Hematopoietic multipotent progenitor cell treated with erythropoietin and hydrocortisone succinate and interleukin-3 and kit ligand, for 15 days (in vitro differentiated cells): Measurements from ENCODE around the gene STMP1.
"Not testable (repeated sequence)": the region's sequence is repeated elsewhere in the genome, so short reads cannot be mapped to it uniquely, and the experiment has no call there.

ENCODE experiments used
- DNase-seq: peaks from one replicate; pipeline ENCODE4 v3.0.0-alpha.2; 2015; ENCODE audit warnings: low spot score

Gene STMP1

DNA sequence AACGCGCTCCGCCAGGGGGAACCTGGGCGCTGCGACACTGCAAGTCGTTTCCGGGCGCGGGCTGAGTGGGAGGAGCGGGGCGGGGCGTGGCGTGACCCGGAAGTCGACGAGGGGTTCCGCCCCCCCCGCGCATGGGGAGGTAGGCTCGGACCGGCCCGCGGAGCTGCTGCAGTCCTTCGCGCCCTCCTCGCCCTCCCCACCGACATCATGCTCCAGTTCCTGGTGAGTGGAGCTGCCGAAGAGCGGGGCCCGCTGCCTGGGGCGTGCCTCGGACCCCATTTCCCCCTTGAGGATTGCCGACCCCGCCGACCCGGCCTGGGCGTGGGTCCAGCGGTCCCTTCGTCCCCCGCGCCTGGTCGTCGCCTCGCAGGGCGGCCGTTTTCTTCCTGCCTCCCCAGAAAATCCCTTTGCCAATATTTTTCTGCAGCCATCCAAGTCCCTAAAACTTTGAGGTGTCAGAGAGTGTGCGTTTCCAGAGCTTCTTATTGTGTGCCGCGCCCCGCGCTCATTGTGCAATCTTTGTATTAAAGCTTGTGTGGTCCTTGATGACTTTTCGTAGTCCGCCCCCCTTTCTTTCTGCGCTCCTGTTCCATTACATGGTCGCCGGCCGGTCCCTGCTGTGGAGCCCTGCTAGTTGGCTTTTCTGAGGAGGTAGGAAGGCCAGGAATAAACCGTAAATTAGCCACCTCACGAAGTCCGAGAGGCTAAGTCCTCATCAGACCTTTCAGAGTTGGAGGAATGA is at the start of gene STMP1:
Gene STMP1, plus strand, starts transcription at position 142 of the 742 bp plus-strand sequence.
- DNase-seq, result peak; percentile 96

DNA sequence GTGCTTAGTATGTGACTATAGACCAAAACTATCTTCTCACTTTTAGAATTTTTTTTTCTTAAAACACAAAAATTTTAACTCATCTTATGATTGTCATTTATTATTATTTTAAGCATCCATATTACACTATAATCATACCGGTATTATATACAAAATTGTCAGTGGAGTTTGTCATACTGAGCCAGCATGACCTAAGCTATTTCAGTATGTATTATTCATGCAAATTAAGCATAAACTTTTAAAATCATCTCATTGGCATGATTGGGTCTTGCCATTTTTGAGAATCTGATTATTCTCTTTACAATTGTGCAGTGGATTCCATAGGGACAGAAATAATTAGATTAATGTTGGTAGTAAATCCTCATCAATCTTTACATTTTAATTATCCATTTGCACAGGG is 46.2 kb upstream of the STMP1 start:
- no peak for DNase-seq

DNA sequence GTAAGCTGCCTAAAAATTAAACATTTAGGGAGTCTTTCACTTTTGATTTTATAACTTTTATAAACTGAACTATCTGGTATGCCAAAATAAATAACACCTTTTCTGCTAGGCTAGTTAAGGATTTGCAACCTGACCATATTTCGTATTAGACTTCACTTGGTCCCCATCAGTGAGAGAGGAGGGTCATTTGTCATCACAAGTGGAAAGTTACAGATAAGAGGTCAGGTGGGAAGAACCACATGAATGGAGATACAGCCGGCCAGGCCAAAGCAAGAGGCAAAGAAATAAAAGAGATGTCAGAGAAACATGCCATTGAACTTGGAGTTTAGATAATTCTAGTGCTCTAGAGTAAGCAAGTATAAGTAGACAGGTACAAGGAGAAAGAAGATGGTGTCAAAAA is 44.5 kb upstream of the STMP1 start:
- no peak for DNase-seq

DNA sequence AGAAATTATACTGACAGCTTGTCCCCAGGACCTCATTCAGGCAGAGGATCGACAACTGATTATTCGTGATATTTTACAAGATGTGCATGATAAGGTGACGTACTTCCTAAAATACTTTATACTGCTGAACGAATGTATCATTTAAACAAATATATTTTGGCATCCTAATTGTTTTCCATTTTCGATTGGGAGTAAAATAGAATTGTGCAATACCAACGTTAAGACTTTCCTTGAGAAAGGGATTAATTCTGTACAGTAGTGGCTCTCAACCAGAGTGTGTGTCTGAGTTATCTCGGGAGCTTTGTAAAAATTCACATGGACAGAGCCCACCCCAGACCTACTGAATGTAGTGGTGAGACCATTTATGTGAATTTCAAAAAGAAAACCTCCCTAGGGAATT is 43.8 kb upstream of the STMP1 start:
- DNase-seq, result no peak

DNA sequence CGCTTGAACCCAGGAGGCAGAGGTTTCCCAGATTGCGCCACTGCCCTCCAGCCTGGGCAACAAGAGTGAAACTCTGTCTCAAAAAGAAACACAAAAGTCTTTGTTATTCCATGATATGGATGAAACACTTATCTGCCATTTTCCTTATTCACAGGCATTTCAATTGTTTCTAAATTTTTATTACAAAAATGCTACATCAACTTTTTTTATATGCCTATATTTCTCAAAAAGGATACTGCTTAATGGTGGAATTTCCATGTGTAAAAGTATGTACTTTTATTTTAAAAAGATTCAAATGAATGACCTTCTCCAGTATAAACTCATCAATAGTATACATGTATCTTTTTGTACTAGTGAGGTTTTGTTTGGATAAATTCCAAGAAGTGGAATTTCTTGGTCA is 41.9 kb upstream of the STMP1 start:
- no peak for DNase-seq

DNA sequence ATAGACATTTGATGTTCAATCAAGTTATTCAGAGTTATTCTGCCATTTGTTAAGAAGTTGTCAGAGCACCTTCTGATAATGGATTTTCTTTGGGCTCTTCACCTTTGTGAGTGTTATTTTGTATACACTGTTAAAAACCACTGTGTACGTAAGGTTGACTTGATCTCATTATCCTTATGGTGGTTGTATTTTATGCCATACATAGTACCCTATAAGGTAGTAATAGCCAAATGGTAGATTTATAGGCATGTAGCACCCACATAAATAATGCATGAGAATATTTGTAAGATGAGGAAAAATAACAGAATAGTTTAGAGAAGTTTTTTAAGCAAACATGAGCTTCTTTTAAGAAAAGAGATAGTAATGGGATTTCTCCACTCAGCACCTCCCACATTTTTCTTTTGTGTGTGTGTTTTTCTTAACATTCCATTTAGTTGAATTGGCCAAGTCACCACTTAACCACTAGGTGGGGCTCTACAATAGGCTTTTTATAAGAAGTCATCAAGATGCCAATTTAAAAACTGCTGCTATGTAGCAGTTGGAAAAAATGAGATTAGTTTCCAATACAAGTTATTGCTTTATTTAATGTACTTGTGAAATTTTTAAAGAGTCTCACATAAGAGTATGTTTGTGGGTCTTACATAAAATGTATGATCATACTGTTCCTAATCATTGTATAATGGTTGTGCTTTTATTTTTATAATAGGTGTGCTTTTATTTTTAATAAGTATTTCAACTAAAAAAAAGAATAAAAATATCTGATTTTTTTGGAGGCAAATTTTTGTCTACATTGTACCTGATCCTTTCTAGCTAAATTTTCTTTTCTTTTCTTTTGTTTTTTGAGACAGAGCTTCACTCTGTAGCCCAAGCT is 41.1 kb upstream of the STMP1 start:
- DNase-seq, result peak; percentile 79

DNA sequence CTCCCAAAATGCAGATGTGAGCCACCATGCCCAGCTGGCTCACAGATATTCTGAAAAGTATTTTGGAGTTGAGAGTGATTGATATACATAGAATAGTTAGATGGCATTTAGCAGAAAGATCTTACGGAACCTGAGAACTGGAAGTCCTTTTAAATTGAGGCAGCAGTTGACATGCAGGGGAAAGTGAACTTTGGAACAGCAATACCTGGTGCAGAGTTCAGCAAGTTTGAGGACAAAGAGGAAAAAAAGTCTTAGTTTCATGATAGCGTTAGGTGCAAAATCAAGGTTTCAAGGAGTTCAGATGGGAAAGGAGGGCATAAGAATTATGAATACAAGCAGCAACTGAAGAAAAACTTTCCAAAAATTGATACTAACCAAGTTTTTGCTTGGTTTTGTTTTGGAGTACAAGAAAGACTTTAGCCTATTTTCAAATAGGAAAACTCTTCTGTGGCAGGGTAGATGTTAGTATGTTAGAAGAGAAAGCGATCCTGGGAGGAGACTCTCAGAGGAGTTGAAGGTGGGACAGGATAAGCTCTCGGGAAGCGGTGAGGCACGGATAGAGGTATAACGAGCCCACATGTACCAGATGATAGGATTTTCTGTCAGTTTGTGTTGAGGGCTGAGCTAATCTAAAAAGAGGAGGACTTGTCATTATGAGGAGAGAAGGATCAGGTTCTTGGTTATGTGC is 28.0 kb upstream of the STMP1 start:
- no peak for DNase-seq

DNA sequence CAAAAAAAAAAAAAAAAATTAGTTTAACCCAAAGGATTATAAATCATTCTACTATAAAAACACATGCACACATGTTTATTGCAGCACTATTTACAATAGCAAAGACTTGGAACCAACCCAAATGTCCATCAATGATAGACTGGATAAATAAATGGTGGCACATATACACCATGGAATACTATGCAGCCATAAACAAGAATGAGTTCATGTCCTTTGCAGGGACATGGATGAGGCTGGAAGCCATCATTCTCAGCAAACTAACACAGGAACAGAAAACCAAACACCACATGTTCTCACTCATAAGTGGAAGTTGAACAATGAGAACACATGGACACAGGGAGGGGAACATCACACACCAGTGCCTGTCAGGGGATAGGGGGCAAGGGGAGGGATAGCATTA is 22.6 kb upstream of the STMP1 start:
- DNase-seq, result not testable (repeated sequence)

DNA sequence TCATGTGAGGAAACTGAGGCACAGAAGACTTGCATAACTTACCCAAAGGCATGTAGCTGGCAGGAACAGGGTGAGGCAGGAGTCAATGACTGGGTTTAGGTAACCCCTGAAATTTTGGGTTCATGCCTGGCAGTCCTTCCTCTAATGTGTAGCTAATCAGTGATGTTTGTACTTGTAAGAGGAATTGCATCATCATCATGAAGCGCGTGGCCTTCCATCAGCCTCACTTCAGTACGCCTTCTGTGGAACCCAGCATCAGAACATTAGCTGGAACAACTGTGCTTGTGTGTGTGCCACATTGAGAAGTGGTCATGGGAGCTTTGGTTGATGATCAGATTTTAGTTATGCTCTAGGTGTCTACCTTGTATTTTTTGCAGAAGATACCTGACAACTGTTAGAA is 18.2 kb upstream of the STMP1 start:
- no peak for DNase-seq

DNA sequence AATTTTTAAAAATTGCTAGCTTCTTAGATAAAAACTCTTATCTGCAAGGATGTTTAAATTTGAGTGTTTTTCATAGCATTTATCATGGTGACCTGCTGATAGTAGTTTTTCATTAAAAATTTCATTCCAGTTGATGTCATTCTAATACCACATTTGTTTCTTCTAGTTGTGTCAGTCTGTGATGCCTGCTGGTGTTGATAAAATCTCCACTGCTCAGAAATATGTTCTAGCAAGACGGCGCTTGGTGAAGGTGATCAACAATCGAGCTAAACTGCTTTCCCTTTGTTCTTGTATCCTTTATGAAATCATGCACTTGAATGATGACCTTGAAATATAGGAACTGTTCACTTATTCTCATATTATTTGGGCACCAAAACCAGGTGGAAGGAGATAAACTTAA is 17.6 kb upstream of the STMP1 start:
- no peak for DNase-seq

DNA sequence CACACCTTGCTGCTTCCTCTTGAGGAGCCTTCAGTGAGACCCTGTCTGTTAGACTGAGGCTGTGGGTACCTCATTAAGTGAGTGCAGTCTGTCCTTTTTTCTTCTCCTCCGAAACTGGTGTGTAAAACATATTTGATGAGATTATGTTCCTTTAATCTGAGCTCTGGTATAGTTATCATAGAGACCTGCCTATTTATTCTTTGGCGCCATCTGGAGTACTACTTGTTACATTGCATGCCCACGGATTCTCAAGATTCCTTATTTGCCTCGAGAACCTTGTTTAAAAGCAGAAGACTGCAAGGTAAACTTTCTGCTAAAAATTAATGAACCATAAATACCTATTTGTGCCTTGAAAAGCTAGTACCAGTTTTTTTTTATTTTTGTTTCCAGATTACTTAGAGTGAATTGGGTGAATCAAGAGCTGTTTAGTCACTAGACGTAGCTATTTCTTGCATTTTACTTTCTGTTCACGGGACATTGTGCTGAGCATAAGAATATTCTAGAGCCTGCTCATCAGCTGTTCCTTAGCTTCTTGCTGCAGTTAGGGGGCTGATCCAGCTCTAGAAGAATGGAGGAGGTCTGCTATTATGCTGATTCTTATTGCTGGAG is 16.9 kb upstream of the STMP1 start:
- DNase-seq, result peak; percentile 76

DNA sequence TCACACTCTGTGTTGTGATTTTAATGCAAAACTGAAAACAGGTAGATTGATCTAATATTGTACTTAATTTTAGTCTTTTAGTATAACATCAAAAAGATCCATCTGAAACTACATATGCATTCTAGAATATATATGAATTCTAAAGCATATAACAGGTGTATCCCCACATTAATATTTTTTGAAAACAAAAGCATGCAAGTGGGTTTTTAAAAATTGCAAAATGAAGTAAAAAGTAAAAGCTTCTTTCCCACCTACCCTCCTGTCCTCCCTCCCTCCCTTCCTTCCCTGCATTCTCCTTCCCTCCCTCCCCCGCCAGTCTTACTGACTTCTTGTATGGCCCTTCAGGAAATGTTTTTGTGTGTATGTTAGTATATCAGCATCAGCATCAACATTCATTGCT is 14.6 kb upstream of the STMP1 start:
- no peak for DNase-seq

DNA sequence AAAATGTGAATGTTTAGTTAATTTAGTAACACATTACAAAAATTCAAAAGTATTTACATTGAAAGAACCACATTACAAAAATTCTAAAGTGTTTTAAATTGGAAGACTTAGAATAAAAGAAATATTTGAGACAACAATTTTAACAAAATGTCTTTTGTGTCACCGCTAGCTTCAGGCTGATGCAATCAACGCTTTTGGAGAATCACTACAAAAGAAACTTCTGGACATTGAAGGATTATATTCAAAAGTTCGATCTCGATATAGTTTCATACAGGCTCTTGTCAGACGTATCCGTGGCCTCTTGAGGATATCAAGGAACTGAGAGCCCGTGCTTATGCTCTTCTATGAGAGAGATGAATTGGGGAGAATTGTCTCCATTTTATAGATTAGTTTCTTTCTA is 14.1 kb upstream of the STMP1 start:
- no peak for DNase-seq

DNA sequence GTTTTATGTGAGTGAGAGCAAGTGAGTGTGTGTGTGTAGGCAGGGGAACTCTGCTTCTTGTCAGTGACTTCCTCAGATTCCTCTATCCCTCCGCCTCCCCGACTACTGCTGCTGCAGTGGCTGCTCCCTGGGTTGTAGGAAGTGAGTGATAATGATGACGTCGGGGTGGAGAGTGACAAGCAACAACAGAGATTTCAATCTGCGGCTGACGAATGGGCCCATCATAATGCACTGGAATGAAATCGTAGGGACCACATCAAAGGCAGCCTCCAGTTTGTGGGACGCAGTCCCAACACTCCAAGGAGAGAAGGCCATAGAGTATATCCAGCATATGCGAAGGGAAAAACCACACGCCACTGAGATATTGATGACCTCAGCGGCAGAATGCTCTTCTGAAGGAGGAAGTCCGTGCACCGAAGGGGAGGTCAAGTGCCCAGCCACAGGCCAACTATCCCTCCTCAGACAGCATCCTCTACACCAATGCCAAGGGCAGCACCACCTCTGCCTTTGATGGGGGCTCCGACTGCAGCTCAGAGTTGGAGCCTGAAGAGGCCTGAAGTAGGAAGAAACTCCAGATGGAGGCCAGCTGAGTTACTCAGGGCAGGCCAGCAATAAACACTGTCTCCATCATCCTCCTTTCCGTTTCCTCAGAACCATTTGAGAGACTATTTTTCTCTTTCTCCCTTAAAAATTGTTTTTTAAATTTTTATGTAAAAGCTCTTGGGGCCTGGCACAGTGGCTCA is 11.3 kb upstream of the STMP1 start:
- no peak for DNase-seq

DNA sequence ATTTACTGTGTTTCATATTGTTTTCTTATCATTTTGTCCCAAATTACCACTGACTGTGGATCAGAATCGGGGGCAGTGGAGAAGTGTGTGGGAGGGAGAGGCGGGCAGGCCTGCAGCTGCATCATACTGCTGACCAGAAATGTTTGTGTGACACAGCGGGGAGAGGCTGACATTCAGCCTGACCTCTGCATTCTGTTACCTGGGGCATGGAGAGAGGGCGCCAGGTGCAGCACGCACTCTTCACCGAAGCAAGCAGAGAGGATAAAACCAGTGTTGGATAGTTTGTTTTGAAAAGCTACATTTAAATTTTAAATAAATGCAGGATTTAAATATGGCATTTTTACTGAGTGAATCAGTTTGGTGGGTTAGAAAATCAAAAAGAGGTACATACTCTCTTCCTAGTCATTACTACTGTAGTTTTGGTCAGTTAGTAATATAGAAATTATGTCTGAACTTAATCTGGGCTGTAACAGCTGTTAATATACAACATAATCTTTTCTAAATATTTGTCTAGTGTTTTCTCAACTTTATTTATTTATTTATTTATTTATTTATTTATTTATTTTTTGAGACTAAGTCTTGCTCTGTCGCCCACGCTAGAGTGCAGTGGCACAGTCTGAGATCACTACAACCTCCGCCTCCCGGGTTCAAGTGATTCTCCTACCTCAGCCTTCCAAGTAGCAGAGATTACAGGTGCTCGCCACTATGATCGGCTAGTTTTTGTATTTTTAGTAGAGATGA is 8.8 kb upstream of the STMP1 start:
- DNase-seq, result no peak

DNA sequence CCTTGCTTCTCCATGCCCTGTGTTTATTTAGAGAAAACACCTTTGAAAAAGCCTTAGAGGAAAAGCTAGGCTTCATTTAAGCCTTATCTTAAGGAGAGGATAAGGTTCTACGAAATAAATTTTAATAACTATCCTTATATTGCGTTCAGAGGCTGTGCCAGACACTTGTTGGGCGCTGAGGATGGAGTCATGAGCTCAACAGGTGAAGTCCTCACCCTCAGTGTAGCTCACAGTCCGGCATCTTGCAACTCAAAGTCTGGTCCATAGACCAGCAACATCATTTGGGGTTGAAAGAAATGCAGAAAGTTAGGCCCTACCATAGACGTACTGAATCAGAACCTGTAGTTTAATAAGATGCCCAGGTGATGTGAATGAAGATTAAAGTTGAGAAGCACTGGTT is 3.8 kb upstream of the STMP1 start:
- DNase-seq, result no peak

DNA sequence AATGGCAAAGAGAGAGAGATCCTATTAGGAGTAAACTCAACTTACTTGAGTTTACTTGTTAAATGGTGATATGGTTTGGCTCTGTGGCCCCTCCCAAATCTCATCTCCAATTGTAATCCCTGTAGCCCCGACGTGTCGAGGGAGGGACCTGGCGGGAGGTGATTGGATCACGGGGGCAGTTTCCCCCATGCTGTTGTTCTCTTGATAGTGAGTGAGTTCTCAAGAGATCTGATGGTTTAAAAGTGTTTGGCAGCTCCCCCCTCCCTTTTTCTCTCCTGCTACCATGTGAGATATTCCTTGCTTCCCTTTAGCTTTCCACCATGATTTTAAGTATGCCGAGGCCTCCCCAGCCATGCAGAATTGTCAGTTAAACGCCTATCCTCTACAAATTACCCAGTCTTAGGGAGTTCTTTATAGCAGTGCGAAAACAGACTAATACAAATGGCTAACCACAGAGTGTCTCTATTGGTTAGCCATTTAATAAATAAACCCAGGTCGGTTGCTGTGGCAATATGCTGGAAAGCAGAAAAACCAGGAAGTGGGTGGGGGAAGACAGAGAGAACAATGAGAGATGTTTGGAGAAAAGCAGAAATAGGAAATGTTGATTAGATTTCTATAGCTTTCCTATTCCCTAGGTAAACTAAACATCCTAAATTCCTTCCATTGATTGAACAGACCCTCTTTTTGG is 3.0 kb upstream of the STMP1 start:
- DNase-seq, result no peak

DNA sequence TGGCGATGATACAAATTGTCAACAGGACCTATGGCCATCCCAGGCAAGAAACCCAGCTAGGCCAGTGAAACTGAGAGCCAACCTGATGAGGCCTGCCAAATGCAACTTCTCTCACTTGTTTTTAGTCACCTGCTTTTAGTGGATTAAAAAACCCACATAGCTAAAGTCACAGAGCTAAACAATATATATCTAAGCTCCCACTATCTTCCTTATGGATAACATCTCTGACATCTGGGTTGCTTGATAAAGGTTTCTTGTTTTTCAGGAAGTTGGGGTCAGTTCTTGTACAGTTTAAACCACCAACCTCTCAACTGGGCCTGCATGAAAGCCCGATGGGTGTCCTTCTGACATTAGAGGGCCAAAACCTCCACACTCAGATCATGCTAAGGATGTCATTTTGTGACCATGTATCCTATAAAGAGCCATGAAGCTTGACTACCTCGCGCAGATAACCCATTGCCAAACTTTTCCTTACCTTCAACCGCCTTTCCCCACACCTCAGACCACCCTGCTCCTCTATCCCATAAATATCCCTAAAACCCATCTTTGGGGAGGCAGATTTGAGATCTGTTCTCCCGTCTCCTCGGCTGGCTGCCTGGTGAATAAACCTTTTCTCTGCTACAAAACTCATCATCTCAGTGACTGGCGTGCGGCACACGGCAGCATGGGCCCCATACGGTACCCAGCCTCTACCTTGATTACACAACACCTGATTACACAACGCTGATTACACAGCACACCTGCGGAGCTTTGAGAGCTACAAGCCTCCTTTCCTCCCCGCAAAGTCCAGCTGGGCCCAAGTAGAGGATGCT is 797 bp upstream of the STMP1 start:
- DNase-seq, result peak; percentile 19

DNA sequence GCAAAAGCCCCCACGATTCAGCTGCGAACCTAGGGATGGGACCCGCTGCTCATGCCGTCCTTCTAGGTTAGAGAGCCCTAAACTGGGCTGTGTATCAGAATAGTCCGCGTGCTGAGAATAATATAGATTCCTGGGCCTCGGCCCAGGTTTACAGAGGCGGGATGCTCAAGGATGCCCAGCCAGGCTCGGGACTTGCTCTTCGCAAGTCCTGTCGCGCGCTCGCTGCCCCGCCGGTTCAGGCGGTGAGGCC is 266 bp upstream of the STMP1 start:
- DNase-seq, result no peak

DNA sequence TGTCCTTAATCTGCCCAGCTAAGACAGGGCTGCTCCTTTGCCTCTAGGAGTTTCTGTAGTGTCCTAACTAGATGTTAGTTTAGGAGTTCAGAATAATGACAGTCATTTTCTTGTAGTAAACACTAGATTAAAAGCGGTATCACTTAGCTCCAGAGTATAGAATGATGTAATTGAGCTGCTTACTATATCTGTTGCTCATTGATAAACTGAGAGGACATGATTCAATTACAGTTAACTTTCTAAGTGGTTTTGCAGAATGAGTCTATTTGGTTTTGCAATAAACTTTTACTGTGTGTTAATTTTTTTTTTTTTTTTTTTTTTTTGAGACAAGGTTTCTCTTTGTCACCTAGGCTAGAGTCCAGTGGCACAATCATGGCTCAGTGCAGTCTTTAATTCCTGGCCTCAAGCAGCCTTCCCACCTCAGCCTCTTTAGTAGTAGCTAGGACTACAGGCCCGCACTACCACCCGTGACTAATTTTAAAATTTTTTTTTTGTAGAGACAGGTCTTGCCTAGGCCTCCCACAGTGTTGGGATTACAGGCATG is 1.8 kb downstream of the STMP1 start:
- peak; percentile 92 for DNase-seq
